HG03159 (cell line): ENCODE measurements around the gene VPS37D.
A peak's percentile ranks its signal among the peaks of the same experiment; 100 is the strongest.
"Not testable (repeated sequence)": the region's sequence is repeated elsewhere in the genome, so short reads cannot be mapped to it uniquely, and the experiment has no call there.

ENCODE experiments used
- ATAC-seq: cut with Tn5 transposase; IDR thresholded peaks from one replicate; pipeline ENCODE4 v1.9.1; 2021; ENCODE audit warnings: mild to moderate bottlenecking, moderate library complexity; ENCODE audit not compliant: unreplicated experiment

Gene VPS37D

DNA sequence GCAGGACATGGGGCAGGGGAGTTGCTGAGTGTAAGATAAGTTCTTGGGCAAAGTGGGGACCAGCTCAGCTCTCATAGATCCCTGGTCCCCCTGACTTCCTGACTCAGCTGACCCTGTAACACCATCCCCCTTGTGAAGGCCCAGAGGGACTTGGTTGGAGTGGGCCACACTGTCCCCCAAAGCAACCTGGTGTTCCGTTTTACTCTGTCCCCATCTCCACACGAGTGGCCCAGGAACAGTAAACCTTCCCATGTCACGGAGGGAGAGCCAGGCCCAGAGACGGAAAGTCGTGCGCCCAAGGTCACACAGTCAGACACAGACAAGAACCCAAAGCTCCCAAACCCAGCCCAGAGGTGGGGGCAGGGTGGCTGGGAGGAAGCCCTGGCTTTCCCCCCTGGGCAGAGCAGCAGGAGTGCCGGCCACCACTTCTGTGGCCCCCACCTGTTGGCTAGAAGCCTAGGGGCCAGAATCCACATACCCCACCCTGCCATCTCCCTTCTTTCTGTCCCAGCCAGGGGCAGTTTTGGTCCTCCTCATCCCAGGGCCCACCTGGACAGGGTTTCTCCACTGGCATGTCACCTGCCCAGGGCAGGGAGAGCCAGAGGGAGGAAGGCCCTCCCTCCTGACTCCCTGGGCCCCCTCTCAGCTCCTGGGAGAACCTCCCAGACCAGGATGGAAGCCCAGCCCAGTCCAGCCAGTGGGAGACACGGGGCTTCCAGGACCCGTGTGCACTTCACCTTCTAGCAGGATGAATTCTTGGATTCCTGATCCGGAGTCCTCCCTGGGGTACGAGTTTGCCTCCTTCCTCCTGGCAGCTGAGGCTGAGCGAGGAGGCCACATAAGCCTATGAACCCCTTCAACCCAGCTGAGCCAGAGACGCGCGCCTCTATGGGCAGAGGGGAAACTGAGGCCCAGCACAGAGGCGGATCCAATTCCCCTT is 20.6 kb upstream of the VPS37D start:
- ATAC-seq, result no peak

DNA sequence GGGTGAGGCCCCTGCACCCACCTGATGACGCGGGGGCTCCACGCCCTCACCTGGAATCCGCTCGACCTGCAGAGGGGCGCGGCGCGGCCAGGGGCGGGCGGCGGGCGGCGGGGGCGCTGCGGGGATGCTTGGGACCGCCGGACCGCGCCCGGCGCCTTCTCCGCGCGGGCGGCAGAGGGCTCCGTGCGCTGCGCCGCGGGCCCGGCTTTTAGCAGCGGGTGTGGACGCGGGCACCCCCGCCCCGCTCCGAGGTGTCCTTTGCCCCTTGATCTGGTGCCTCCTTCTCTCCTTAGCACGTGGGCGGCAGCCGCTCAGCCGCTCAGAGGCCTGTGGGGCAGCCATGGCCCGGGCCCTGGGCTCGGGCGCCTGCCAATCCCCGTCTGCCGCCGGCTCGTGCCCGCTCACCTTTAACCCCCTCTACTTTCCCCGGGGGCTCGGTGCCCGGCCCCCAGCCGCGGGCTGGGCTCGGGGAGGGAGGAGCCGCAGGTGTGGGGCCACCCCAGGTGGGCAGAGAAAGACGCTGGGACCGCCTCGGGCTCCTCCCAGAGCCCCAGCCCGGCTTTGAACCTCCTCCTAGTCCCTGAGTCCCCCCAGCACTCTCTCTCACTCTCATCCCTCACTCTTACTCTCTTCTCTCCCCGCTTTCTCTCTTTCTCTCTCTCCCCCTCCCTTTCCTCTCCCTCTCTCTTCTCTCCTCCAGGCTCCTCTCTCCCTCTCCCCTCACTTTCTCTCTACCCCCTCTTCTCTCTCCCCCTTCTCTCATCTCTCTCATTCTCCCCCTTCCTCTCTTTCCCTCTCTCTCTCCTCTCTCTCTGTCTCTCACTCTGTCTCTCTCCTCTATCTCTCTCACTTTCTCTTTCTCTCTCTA is 19.7 kb upstream of the VPS37D start:
- no peak for ATAC-seq

DNA sequence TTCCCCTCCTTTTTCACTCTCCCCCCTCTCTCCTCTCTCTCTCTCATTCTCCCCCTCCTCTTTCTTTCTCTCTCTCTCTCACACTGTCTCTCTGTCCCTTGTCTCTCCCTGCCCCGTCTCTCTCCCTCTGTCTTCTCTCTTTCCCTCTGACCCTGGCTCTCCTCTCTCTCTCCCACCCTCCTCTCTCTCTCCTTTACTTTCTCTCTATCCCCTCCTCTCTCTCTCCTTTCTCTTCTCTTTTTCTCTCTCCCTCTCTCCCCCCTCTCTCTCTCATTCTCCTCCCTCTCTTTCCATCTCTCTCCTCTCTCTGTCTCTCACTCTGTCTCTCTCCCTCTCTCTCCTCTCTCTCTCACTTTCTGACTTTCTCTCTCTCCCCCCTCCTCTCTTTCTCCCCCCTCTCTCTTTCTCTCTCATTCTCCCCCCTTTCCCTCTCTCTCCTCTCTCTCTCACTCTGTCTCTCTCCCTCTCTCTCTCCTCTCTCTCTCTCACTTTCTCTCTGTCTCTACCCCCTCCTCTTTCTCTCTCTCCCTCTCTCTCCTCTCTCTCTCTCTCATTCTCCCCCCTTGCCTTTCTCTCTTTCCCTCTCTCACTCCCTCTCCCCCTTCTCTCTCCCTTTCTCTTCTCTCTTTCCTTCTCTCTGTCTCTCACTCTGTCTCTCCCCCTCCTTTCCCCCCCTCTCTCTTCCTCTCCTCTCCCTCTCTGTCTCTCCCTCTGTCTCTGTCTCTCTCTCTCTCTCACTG is 18.9 kb upstream of the VPS37D start:
- no peak for ATAC-seq

DNA sequence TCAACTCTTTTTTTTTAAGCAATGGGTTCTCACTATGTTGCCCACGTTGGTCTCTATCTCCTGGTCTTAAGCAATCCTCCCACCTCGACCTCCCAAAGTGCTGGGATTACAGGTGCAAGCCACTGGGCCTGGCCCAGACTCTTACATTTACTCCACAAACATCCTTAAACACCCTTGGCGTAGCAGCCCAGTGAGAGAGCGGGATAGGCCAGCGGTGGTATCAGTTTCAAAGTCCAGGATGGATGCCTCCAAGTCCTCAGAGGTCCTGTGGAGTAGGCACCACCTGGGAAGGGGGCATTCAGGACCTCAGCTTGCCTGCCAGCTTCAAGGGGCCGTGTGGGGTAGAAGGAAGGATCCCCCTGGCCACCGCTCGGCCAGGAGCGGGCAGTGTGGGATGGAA is 18.1 kb upstream of the VPS37D start:
- no peak for ATAC-seq

DNA sequence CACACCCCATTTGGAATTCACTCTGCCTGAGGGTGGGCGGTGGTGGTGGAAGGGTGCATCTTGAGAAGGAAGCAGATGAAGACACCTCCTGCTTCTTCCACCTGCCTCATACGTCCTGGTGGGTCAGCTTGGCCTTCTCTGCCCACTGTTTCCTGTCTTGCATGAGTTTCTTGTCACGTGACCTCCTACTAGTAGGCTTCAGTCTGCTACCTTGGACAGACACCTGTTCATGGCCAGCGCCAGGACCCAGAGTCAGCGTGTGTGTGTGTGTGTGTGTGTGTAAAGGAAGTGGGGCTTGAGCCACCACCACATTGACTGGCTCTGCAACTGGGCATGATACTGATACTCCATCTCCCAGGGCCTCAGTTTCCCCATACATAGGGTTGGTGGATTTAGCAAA is 17.1 kb upstream of the VPS37D start:
- no peak for ATAC-seq

GRCh38 chr7:73652541-73652949 is 15.1 kb upstream of the VPS37D start:
- no peak for ATAC-seq

DNA sequence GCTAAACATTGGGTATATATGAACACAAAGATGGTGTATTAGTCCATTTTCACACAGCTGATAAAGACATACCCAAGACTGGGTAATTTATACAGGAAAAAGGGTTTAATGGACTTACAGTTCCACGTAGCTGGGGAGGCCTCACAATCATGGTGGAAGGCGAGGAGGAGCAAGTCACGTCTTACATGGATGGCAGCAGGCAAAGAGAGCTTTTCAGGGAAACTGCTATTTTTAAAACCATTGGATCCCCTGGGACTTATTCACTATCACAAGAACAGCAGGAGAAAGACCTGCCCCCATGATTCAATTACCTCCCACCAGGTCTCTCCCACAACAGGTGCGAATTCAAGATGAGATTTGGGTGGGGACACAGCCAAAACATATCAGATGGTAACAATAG is 12.3 kb upstream of the VPS37D start:
- not testable (repeated sequence) for ATAC-seq

DNA sequence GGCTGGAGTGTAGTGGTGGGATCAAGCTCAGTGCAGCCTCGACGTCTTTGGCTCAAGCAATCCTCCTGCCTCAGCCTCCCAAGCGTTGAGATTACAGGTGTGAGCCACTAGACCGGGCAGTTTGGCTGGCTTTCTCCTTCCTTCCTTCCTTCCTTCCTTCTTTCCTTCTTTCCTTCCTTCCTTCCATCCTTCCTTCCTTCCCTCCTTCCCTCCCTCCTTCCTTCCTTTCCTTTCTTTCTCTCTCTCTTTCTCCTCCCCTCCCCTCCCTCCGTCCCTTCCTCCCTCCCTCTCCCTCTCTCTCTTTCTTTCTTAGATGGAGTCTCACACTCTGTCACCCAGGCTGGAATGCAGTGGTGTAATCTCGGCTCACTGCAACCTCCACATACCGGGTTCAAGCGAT is 7.6 kb upstream of the VPS37D start:
- ATAC-seq, result no peak

- not testable (repeated sequence) for ATAC-seq
Measured at GRCh38 chr7:73660594-73660993, 7.0 kb upstream of the VPS37D start.

- ATAC-seq, result no peak
Measured at GRCh38 chr7:73663033-73663432, 4.6 kb upstream of the VPS37D start.

DNA sequence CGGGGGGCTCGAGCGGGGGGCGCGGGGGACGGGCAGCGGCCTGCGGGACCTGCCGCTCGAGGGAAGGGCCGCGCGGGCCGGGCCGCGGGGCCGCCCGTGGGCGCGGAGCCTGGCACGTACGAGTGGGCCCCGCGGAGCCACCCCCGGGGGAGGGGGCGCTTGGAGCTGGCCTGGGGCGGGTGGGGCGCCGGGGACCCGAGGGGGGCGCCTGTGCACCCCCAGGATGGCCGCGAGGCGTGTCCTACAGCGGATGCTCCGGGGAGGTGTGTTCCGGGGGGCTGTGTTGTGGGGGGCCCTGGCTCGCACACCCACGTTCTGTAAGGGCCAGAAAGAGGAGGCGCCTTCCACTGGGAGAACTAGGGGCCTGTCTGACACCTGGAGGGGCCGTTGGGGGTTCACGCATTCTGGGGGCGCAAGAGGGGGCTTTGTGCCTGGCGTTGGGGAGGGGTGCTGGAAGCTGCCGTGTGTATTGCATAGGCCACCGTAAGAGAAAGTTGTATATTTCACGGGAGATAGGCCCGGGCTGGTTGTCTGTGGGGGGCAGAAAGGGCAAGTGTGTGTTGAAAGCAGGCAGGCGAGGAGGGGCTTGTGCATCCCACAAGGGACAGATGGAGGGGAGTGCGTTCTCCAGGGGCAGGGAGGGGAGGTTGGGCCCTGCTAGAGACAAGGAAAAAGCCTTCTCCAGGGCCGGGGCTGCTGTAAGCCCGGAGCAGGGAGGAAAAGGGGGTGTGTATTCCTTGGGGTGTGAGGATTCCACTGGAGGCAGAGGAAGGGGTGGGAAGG is 663 bp downstream of the VPS37D start:
- peak; percentile 17 for ATAC-seq

GRCh38 chr7:73668886-73669230 is 1.2 kb downstream of the VPS37D start:
- no peak for ATAC-seq

DNA sequence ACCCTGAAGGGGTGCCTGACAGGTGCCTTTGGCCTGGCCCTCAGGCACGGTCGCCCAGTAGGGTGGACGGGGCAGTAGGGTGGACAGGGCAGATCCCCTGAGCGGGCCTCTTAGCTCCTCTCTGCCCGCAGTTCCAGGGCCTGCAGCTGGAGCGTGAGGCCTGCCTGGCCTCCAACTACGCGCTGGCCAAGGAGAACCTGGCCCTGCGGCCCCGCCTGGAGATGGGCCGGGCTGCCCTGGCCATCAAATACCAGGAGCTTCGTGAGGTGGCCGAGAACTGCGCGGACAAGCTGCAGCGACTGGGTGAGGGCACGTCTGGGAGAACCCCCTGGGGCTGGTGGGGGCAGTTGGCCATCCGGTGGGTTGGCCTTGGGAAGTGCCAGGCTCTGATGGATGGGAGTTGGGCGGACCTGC is 1.7 kb downstream of the VPS37D start:
- no peak for ATAC-seq

GRCh38 chr7:73669858-73670385 is 2.3 kb downstream of the VPS37D start:
- ATAC-seq, result no peak

GRCh38 chr7:73671322-73671661 is 3.7 kb downstream of the VPS37D start:
- ATAC-seq, result no peak

- ATAC-seq, result no peak
Measured at GRCh38 chr7:73671857-73672445, 4.3 kb downstream of the VPS37D start.

DNA sequence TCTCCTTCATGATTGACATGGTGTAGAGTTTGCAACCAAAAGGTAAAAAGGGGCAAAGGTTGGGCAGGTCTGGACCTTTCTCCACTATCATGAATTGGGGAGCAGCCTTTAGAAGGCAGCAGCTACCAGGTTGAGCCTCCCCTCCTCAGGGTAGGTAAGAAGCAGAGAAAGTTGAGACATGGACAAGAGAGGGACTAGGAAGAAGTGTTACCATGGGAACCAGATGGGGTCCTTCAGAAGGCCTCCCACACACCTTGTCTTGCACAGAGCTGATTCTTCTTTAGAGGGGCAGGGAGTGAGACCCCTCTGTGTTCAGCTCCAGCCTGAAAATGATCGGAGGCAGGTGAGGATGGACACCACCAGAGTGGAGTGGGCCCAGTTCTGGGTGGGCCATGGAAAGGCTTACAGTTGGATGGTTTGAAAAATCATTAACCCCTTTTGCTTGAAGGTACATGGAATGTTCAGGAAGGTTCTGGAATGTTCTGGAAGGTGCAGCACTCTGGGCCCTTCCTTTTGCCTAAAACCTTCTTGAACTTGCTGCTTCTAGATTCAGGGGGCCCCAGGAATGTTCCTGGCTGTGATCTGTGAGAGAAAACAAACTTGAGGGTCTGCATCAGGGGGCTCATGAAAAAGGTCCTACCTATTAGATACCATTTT is 7.0 kb downstream of the VPS37D start:
- no peak for ATAC-seq

DNA sequence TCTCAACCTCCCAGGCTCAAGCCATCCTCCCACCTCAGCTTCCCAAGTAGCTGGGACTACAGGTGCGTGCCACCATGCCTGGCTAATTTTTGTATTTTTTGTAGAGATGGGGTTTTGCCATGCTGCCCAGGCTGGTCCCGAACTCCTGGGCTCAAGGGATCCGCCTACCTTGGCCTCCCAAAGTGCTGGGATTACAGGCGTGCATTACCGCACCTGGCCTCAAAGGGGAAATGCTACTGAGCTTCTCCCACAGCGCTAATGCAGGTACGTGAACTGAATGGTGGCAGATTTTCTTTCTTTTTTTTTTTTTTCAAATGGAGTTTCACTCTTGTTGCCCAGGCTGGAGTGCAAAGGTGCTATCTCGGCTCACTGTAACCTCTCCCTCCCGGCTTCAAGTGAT is 8.4 kb downstream of the VPS37D start:
- ATAC-seq, result not testable (repeated sequence)

GRCh38 chr7:73678862-73679261 is 11.2 kb downstream of the VPS37D start:
- no peak for ATAC-seq
